Liver (tissue), 9 donors: ENCODE measurements around the gene MAN1A2. TPM values are rescaled to one million over a fixed set of nuclear protein-coding genes. Genes with fewer than 3 reads are reported as not detected.

ENCODE experiments used
- DNase-seq: peaks from one replicate; pipeline ENCODE4 v3.0.0-alpha.2; 2017; ENCODE audit warnings: low spot score
- H3K27ac ChIP-seq, 2 donors: one replicate each; pipeline ENCODE4 v1.7.0; 2013; ENCODE audit warnings: inconsistent platforms in 2 of 2, low read length in 2 of 2, control low read depth in 1 of 2, low read depth in 1 of 2, mild to moderate bottlenecking in 1 of 2
- H3K27me3 ChIP-seq, 4 donors: one replicate each; pipeline versions ENCODE4 v1.6.1 to v1.7.0; 2013; ENCODE audit warnings: low read length in 3 of 4, inconsistent platforms in 1 of 4, mild to moderate bottlenecking in 1 of 4, moderate library complexity in 1 of 4; ENCODE audit not compliant: control insufficient read depth in 4 of 4, insufficient read depth in 4 of 4
- H3K36me3 ChIP-seq, 4 donors: one replicate each; pipeline versions ENCODE4 v1.6.1 to v1.7.0; 2013; ENCODE audit warnings: low read length in 3 of 4, mild to moderate bottlenecking in 3 of 4, low read depth in 1 of 4, moderate library complexity in 1 of 4; ENCODE audit not compliant: control insufficient read depth in 4 of 4, insufficient read depth in 3 of 4
- H3K4me1 ChIP-seq, 4 donors: one replicate each; pipeline versions ENCODE4 v1.6.1 to v1.7.0; 2013; ENCODE audit warnings: low read length in 3 of 4, mild to moderate bottlenecking in 3 of 4, moderate library complexity in 1 of 4; ENCODE audit not compliant: control insufficient read depth in 4 of 4, insufficient read depth in 4 of 4
- H3K4me3 ChIP-seq, 3 donors: one replicate each; pipeline versions ENCODE4 v1.6.1 to v1.7.0; 2013; ENCODE audit warnings: low read length in 3 of 3, control low read depth in 1 of 3, low read depth in 1 of 3, mild to moderate bottlenecking in 1 of 3
- H3K9ac ChIP-seq, 2 donors: one replicate each; pipeline ENCODE4 v1.7.0; 2013; ENCODE audit warnings: low read length in 2 of 2, mild to moderate bottlenecking in 2 of 2, moderate library complexity in 2 of 2, control low read depth in 1 of 2, low read depth in 1 of 2
- H3K9me3 ChIP-seq, 4 donors: one replicate each; pipeline versions ENCODE4 v1.6.1 to v1.7.0; 2013; ENCODE audit warnings: low read length in 3 of 4; ENCODE audit not compliant: control insufficient read depth in 4 of 4
- ATF3 ChIP-seq: IDR thresholded peaks from 2 replicates; pipeline ENCODE4 v1.6.1; 2016; ENCODE audit warnings: antibody characterized with exemption
- EGR1 ChIP-seq, 2 donors: IDR thresholded peaks; 2 replicates each; pipeline ENCODE4 v1.6.1; 2016 to 2018; ENCODE audit warnings: antibody characterized with exemption in 2 of 2, low read depth in 2 of 2
- FOXA1 ChIP-seq: IDR thresholded peaks from 2 replicates; pipeline ENCODE4 v1.6.1; 2016; ENCODE audit warnings: antibody characterized with exemption
- FOXA2 ChIP-seq: IDR thresholded peaks from 2 replicates; pipeline ENCODE4 v1.6.1; 2016; ENCODE audit warnings: antibody characterized with exemption
- GABPA ChIP-seq, 2 donors: IDR thresholded peaks in 1 of 2; conservative IDR thresholded peaks in 1 of 2; 2 replicates each; pipeline ENCODE4 v1.6.1; 2016; ENCODE audit warnings: antibody characterized with exemption in 2 of 2, mild to moderate bottlenecking in 1 of 2, moderate library complexity in 1 of 2
- HNF4A ChIP-seq, 2 donors: conservative IDR thresholded peaks; 2 replicates each; pipeline ENCODE4 v1.6.1; 2016; ENCODE audit warnings: antibody characterized with exemption in 2 of 2, mild to moderate bottlenecking in 2 of 2
- HNF4G ChIP-seq: IDR thresholded peaks from 2 replicates; pipeline ENCODE4 v1.6.1; 2016; ENCODE audit warnings: antibody characterized with exemption
- JUND ChIP-seq, 2 donors: IDR thresholded peaks; 2 replicates each; pipeline ENCODE4 v1.6.1; 2016; ENCODE audit warnings: antibody characterized with exemption in 2 of 2
- NR2F2 ChIP-seq: IDR thresholded peaks from 2 replicates; pipeline ENCODE4 v1.6.1; 2016; ENCODE audit warnings: antibody characterized with exemption
- RAD21 ChIP-seq, 2 donors: IDR thresholded peaks; 2 replicates each; pipeline ENCODE4 v1.6.1; 2016; ENCODE audit warnings: antibody characterized with exemption in 2 of 2, mild to moderate bottlenecking in 2 of 2
- REST ChIP-seq: IDR thresholded peaks from 2 replicates; pipeline ENCODE4 v1.6.1; 2016; ENCODE audit warnings: antibody characterized with exemption, mild to moderate bottlenecking
- YY1 ChIP-seq: IDR thresholded peaks from 2 replicates; pipeline ENCODE4 v1.6.1; 2016; ENCODE audit warnings: antibody characterized with exemption, mild to moderate bottlenecking
- ZBTB33 ChIP-seq: IDR thresholded peaks from 2 replicates; pipeline ENCODE4 v1.6.1; 2016; ENCODE audit warnings: antibody characterized with exemption
- WGBS: extraction: QIAGEN DNeasy Blood & Tissue Kit; methylation state at CpG from one replicate; pipeline ENCODE4 v1.1.7; 2013; 5-methylcytosine and 5-hydroxymethylcytosine counted together
- polyA plus RNA-seq, 2 donors: library from polyadenylated mRNA; stranded (reverse) in 1 of 2; unstranded in 1 of 2; fragments of 200-250 nt in 1 of 2; fragments of >200 nt in 1 of 2; fragmentation: Nextera tagmentation in 1 of 2; extraction: Ambion mirVana in 1 of 2; gene quantifications; one replicate each; pipeline versions ENCODE4 v1.2.1 to v1.2.3, GENCODE V29; 2013 to 2015
- total RNA-seq, 2 donors: library from RNA; depleted of rRNA; stranded (reverse); fragments of >200 nt; gene quantifications; one replicate each; pipeline ENCODE4 v1.2.3, GENCODE V29; 2014
- donor health status: healthy.
- donor health status: healthy.
- donor health status: healthy.
- donor health status: healthy.
- donor health status: healthy.

MAN1A2 gene
- total and polyA plus RNA-seq, 4 donors, result 10.9 to 58.7 (median 25.1) TPM

GRCh38 chr1:117565076-117565556 lies 197.9 kb downstream of the MAN1A2 start:
- no peak overlapping the region for H3K27ac ChIP-seq
- H3K4me1 ChIP-seq, result peaks cover 0 to 7% (median 0%) of the 10 kb centered on the region in 4 donors
- H3K9ac ChIP-seq, result no peak overlapping the region
- no peak overlapping the region for H3K4me3 ChIP-seq
- no peaks in the 10 kb centered on the region for H3K27me3 ChIP-seq
- TF ChIP-seq EGR1 (IDR thresholded peaks at IDR 0.05; ENCODE audit: low read depth in 2 of 2) (no peak), ZBTB33 (no peak), HNF4G (no peak), RAD21 (IDR thresholded peaks at IDR 0.05) (no peak), GABPA (IDR thresholded peaks at IDR 0.05 in 1 of 2, conservative IDR thresholded peaks at IDR 0.05 in 1 of 2) (no peak), ATF3 (no peak), FOXA1 (no peak), HNF4A (conservative IDR thresholded peaks at IDR 0.05) (no peak), YY1 (no peak)
- H3K36me3 ChIP-seq, result no peaks in the 10 kb centered on the region
- no peaks in the 10 kb centered on the region for H3K9me3 ChIP-seq
- 87% methylated on average over 4 of the region's 4 CpGs for WGBS
- peak; percentile 8 for DNase-seq

GRCh38 chr1:117565745-117566455 lies 198.7 kb downstream of the MAN1A2 start:
- H3K36me3 ChIP-seq, result no peaks in the 10 kb centered on the region
- H3K9me3 ChIP-seq, result no peaks in the 10 kb centered on the region
- H3K4me1 ChIP-seq, result peaks cover 0 to 7% (median 0%) of the 10 kb centered on the region in 4 donors
- no peak overlapping the region for H3K27ac ChIP-seq
- no peaks in the 10 kb centered on the region for H3K27me3 ChIP-seq
- WGBS, result 91% methylated on average over 8 of the region's 8 CpGs
- TF ChIP-seq REST (no peak), JUND (IDR thresholded peaks at IDR 0.05) (no peak), FOXA1 (no peak), HNF4G (no peak), YY1 (no peak)
- DNase-seq, result peak; percentile 22
- no peak overlapping the region for H3K9ac ChIP-seq
- no peak overlapping the region for H3K4me3 ChIP-seq

- Histone ChIP-seq H3K9ac (no peak overlapping the region), H3K27ac (no peak overlapping the region), H3K27me3 (no peaks in the 10 kb centered on the region), H3K36me3 (no peaks in the 10 kb centered on the region), H3K4me1 (peaks cover 0 to 7% (median 0%) of the 10 kb centered on the region in 4 donors), H3K9me3 (no peaks in the 10 kb centered on the region), H3K4me3 (no peak overlapping the region)
- 91% methylated on average over 3 of the region's 3 CpGs for WGBS
- TF ChIP-seq GABPA (IDR thresholded peaks at IDR 0.05 in 1 of 2, conservative IDR thresholded peaks at IDR 0.05 in 1 of 2) (no peak), HNF4A (conservative IDR thresholded peaks at IDR 0.05) (no peak), ATF3 (no peak), HNF4G (no peak), FOXA2 (no peak), REST (no peak), NR2F2 (no peak)
- peak; percentile 10 for DNase-seq
Measured at GRCh38 chr1:117566556-117566955, 199.3 kb downstream of the MAN1A2 start.
